HG03039 (cell line): ENCODE results near the gene TMEM267.
A peak's percentile ranks its signal among the peaks of the same experiment; 100 is the strongest.
"Not testable (repeated sequence)": the region's sequence is repeated elsewhere in the genome, so short reads cannot be mapped to it uniquely, and the experiment has no call there.

Experiments used
- ATAC-seq: cut with Tn5 transposase; IDR thresholded peaks from one replicate; pipeline ENCODE4 v1.9.1; 2021; ENCODE audit warnings: mild to moderate bottlenecking, moderate library complexity; ENCODE audit not compliant: unreplicated experiment

Gene TMEM267

DNA sequence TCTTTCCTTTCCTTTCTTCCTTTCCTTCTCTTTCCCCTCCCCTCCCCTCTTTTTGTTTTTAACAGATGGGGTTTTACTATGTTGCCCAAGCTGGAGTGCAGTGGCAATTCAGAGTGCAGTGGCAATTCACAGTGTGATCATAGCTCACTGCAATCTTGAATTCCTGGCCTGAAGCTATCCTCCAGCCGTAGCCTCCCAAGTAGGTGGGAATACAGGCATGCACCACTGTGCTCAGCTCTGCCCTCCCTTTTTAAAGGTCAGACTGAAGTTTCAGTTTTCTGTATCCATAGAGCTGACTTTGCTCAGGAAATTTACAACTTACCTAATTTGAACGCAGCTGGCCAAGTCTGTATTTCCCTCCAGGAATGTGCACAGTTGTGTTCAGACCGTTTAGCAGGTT lies 72.2 kb downstream of the TMEM267 start:
- ATAC-seq = no peak

DNA sequence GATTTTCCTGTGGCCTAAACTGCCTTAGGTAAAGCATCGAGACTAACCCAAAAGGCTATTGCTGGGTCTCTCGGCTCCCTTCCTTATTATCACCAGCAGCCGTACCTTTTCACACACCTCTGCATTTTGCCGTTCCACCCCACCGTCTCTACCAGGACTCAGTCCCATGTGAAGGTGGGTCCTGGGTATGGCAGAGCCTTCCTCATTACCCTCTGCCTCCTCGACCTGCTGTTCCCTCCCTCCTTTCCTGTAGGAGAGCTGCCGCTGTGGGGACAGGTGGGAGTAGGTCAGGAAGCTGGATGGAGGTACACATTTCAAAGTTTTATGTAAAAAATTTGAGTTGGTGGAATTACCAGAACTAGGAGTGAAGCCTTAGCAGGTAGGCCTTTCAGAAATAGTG lies 73.3 kb downstream of the TMEM267 start:
- no peak for ATAC-seq

- ATAC-seq = no peak
Measured at GRCh38 chr5:43409809-43410271, 73.8 kb downstream of the TMEM267 start.

- ATAC-seq = not testable (repeated sequence)
Measured at GRCh38 chr5:43402524-43403066, 81.1 kb downstream of the TMEM267 start.

DNA sequence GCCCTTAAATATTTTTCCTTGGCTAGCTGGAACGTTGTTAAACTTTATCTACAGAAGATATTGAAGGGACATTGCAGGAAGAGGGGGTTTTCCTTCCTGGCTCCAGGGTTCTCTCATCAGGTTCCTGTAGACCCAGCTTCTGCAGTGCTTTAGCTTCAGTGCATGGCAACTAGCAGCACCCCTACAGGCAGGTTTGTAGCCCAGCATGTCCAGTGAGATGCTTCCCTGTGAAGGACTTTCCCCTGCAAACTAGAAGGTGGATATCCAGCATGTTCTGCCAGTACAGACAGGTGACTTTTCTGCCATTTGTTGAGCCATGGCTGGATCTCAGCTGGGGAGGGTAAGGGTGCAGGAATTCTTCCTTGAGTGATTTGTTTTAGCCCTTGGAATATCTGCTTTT lies 81.8 kb downstream of the TMEM267 start:
- no peak for ATAC-seq

GRCh38 chr5:43400082-43400481 lies 83.6 kb downstream of the TMEM267 start:
- ATAC-seq = no peak

DNA sequence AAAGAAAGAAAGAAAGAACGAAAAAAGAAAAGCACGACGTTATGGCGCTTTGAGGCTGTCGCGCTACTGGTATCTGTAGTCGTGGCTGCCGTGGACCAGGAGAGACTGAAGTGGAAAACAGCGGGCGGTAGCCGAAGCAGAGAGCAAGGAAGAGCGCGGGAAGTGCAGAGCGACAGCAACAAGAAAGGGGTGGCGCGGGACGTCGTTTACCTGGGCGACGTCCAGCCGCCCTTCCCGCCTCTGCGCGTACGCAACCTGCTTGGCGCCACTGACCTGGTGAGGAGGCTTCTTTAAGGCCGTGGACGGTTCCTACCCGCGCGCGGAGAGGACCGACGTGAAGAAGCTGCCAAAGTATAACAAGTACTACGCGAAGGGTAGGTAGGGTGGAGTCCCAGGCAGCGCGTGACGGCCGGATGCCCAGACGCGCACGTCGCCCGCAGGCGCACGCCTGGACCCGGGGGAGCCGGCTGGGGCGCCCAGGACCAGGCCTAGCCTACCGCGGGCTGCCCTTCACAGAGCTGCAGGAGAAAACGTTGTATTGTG lies 86.8 kb downstream of the TMEM267 start:
- peak; percentile 94 for ATAC-seq
